HUES64 (cell line): ENCODE results near the gene C16orf74.

Experiments used
- H3K27ac ChIP-seq: 2 replicates; pipeline ENCODE4 v1.7.0; 2013; ENCODE audit warnings: low read depth, low read length, inconsistent platforms
- H3K27me3 ChIP-seq: 2 replicates; pipeline ENCODE4 v1.6.1; 2013; ENCODE audit warnings: mild to moderate bottlenecking, low read length; ENCODE audit not compliant: insufficient read depth
- H3K36me3 ChIP-seq: 2 replicates; pipeline ENCODE4 v1.6.1; 2013; ENCODE audit warnings: mild to moderate bottlenecking, low read length; ENCODE audit not compliant: insufficient read depth
- H3K4me1 ChIP-seq: 2 replicates; pipeline ENCODE4 v1.6.1; 2013; ENCODE audit warnings: mild to moderate bottlenecking, low read length, moderate library complexity; ENCODE audit not compliant: insufficient read depth
- H3K4me3 ChIP-seq: 2 replicates; pipeline ENCODE4 v1.5.1; 2013; ENCODE audit warnings: mild to moderate bottlenecking, low read length, moderate library complexity
- H3K9ac ChIP-seq: 2 replicates; pipeline ENCODE4 v1.6.1; 2013; ENCODE audit warnings: mild to moderate bottlenecking, low read depth, low read length
- H3K9me3 ChIP-seq: 2 replicates; pipeline ENCODE4 v1.6.1; 2013; ENCODE audit warnings: low read depth, low read length; ENCODE audit not compliant: insufficient read depth
- WGBS: fragments of 150-250, 120-280 bp; methylation state at CpG from one replicate; pipeline ENCODE4 v1.1.7; 2013; ENCODE audit warnings: missing lambda C conversion rate; 5-methylcytosine and 5-hydroxymethylcytosine counted together

C16orf74 gene

GRCh38 chr16:85716680-85717038, 34.2 kb downstream of the C16orf74 start:
- H3K36me3 ChIP-seq = 0 out of 2 replicates have a peak, but pooled peaks cover 4% of the 10 kb centered on the region
- no peak overlapping the region for H3K9ac ChIP-seq
- H3K4me1 ChIP-seq = peaks cover 16% of the 10 kb centered on the region
- H3K4me3 ChIP-seq = no peak overlapping the region
- H3K9me3 ChIP-seq = peaks cover 7% of the 10 kb centered on the region; the same call in 1 of the 2 replicates
- H3K27ac ChIP-seq = no peak overlapping the region
- WGBS = 47% methylated on average over 3 of the region's 3 CpGs
- peaks cover 12% of the 10 kb centered on the region for H3K27me3 ChIP-seq

GRCh38 chr16:85716022-85716679, 34.7 kb downstream of the C16orf74 start:
- 13% methylated on average over 9 of the region's 9 CpGs for WGBS
- Histone ChIP-seq H3K4me3 (peak overlapping the region; percentile 38), H3K36me3 (0 out of 2 replicates have a peak, but pooled peaks cover 4% of the 10 kb centered on the region), H3K9ac (no peak overlapping the region), H3K27ac (peak overlapping the region; percentile 32; the same call in 1 of the 2 replicates), H3K27me3 (peaks cover 12% of the 10 kb centered on the region), H3K4me1 (peaks cover 16% of the 10 kb centered on the region), H3K9me3 (peaks cover 9% of the 10 kb centered on the region; the same call in 1 of the 2 replicates)

GRCh38 chr16:85715169-85716021, 35.5 kb downstream of the C16orf74 start:
- Histone ChIP-seq H3K27me3 (peaks cover 12% of the 10 kb centered on the region), H3K9ac (0 out of 2 replicates have a peak overlapping the region, but pooled peaks have one; percentile 6), H3K9me3 (peaks cover 9% of the 10 kb centered on the region; the same call in 1 of the 2 replicates), H3K4me3 (peak overlapping the region; percentile 38), H3K36me3 (0 out of 2 replicates have a peak, but pooled peaks cover 4% of the 10 kb centered on the region), H3K4me1 (peaks cover 16% of the 10 kb centered on the region), H3K27ac (peak overlapping the region; percentile 32; the same call in 1 of the 2 replicates)
- 50% methylated on average over 22 of the region's 22 CpGs for WGBS

- 76% methylated on average over 9 of the region's 9 CpGs for WGBS
- Histone ChIP-seq H3K4me1 (peaks cover 16% of the 10 kb centered on the region), H3K27me3 (peaks cover 12% of the 10 kb centered on the region), H3K36me3 (0 out of 2 replicates have a peak, but pooled peaks cover 4% of the 10 kb centered on the region), H3K27ac (no peak overlapping the region), H3K4me3 (no peak overlapping the region), H3K9me3 (peaks cover 9% of the 10 kb centered on the region; the same call in 1 of the 2 replicates), H3K9ac (no peak overlapping the region)
These were observed 38.1 kb downstream of the C16orf74 start for GRCh38 chr16:85712801-85713200.

- Histone ChIP-seq H3K27ac (no peak overlapping the region), H3K27me3 (peaks cover 12% of the 10 kb centered on the region), H3K4me3 (no peak overlapping the region), H3K4me1 (peaks cover 16% of the 10 kb centered on the region), H3K9ac (no peak overlapping the region), H3K9me3 (peaks cover 9% of the 10 kb centered on the region; the same call in 1 of the 2 replicates), H3K36me3 (0 out of 2 replicates have a peak, but pooled peaks cover 4% of the 10 kb centered on the region)
- WGBS = 92% methylated on average over 6 of the region's 6 CpGs
These were observed 38.8 kb downstream of the C16orf74 start for GRCh38 chr16:85711982-85712587.

GRCh38 chr16:85710732-85711131, 40.2 kb downstream of the C16orf74 start:
- peaks cover 7% of the 10 kb centered on the region for H3K27me3 ChIP-seq
- no peak overlapping the region for H3K27ac ChIP-seq
- no peak overlapping the region for H3K4me3 ChIP-seq
- 90% methylated on average over 9 of the region's 9 CpGs for WGBS
- no peak overlapping the region for H3K9ac ChIP-seq
- H3K9me3 ChIP-seq = peaks cover 9% of the 10 kb centered on the region; the same call in 1 of the 2 replicates
- peaks cover 8% of the 10 kb centered on the region for H3K4me1 ChIP-seq
- H3K36me3 ChIP-seq = 0 out of 2 replicates have a peak, but pooled peaks cover 4% of the 10 kb centered on the region

- no peak overlapping the region for H3K9ac ChIP-seq
- no peaks in the 10 kb centered on the region for H3K27me3 ChIP-seq
- H3K27ac ChIP-seq = no peak overlapping the region
- H3K9me3 ChIP-seq = peaks cover 9% of the 10 kb centered on the region; the same call in 1 of the 2 replicates
- 92% methylated on average over 53 of the region's 53 CpGs for WGBS
- H3K4me3 ChIP-seq = no peak overlapping the region
- H3K4me1 ChIP-seq = peaks cover under 1% of the 10 kb centered on the region; the same call in 1 of the 2 replicates
- 0 out of 2 replicates have a peak, but pooled peaks cover 4% of the 10 kb centered on the region for H3K36me3 ChIP-seq
These were observed 40.9 kb downstream of the C16orf74 start for GRCh38 chr16:85709766-85710585.

GRCh38 chr16:85708338-85708737, 42.6 kb downstream of the C16orf74 start:
- 94% methylated on average over 6 of the region's 6 CpGs for WGBS
- no peak overlapping the region for H3K27ac ChIP-seq
- H3K4me3 ChIP-seq = no peak overlapping the region
- 0 out of 2 replicates have a peak, but pooled peaks cover 4% of the 10 kb centered on the region for H3K36me3 ChIP-seq
- H3K9me3 ChIP-seq = peaks cover 9% of the 10 kb centered on the region; the same call in 1 of the 2 replicates
- H3K27me3 ChIP-seq = no peaks in the 10 kb centered on the region
- H3K4me1 ChIP-seq = no peaks in the 10 kb centered on the region
- H3K9ac ChIP-seq = no peak overlapping the region

- H3K9ac ChIP-seq = no peak overlapping the region
- H3K36me3 ChIP-seq = 0 out of 2 replicates have a peak, but pooled peaks cover 4% of the 10 kb centered on the region
- H3K27ac ChIP-seq = no peak overlapping the region
- WGBS = 93% methylated on average over 15 of the region's 16 CpGs
- H3K9me3 ChIP-seq = peaks cover 9% of the 10 kb centered on the region; the same call in 1 of the 2 replicates
- H3K4me3 ChIP-seq = no peak overlapping the region
- no peaks in the 10 kb centered on the region for H3K4me1 ChIP-seq
- H3K27me3 ChIP-seq = no peaks in the 10 kb centered on the region
These were observed 43.3 kb downstream of the C16orf74 start for GRCh38 chr16:85707528-85708095.
